ENCODE results near the gene CKAP4.

Gene CKAP4

DNA sequence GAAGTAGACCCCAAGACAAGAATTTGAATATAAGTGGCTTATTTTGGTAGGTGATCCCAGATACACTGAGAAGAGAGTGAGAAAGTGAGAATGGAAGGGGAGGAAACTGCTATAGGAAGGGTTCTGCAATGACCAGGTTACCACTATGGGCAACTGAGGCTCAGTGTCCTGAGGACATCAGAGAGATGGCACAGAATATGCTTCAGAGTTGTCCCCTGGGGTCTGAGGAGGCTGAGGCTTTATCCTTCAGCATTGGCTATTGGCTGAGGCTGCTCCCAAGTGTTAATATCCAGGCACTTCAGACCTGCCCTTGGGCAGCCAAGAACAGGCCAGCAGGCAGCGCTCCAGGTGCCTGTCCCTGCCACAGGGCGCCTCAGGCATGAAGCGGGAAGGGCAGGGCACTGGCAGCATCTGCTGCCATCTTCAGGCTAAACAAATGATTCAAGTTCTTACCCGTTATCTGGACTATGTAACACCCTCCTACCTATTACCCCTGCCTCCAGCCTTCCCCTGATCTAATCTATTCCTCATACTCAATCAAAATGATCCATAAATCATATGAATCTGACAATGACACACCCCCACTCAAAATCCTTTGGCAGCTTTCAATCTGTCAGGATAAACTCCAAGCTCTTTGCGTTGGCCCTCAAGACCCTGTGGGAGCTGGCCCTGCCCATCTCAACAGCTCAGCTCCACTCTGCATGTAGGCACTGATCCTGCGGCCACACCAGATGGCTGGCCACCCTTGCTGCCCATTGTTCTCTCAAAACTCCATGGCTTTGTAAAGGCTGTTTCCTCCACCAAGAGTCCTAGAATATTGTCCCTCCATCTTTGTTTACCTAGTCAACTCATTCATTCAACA is 42.4 kb downstream of the CKAP4 start:
- no peak for DNase-seq
- Histone ChIP-seq H3K36me3 (no peaks in the 10 kb centered on the region), H3K4me1 (no peaks in the 10 kb centered on the region), H3K9me3 (no peaks in the 10 kb centered on the region), H3K4me3 (no peak overlapping the region), H3K27ac (no peak overlapping the region), H3K27me3 (no peaks in the 10 kb centered on the region)
- TF ChIP-seq, protein P1, sequence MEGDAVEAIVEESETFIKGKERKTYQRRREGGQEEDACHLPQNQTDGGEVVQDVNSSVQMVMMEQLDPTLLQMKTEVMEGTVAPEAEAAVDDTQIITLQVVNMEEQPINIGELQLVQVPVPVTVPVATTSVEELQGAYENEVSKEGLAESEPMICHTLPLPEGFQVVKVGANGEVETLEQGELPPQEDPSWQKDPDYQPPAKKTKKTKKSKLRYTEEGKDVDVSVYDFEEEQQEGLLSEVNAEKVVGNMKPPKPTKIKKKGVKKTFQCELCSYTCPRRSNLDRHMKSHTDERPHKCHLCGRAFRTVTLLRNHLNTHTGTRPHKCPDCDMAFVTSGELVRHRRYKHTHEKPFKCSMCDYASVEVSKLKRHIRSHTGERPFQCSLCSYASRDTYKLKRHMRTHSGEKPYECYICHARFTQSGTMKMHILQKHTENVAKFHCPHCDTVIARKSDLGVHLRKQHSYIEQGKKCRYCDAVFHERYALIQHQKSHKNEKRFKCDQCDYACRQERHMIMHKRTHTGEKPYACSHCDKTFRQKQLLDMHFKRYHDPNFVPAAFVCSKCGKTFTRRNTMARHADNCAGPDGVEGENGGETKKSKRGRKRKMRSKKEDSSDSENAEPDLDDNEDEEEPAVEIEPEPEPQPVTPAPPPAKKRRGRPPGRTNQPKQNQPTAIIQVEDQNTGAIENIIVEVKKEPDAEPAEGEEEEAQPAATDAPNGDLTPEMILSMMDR (IDR thresholded peaks at IDR 0.05): no peak
- intact Hi-C loops (cut with DNase I; ENCODE audit: low total_unique reads): no loop called here

DNA sequence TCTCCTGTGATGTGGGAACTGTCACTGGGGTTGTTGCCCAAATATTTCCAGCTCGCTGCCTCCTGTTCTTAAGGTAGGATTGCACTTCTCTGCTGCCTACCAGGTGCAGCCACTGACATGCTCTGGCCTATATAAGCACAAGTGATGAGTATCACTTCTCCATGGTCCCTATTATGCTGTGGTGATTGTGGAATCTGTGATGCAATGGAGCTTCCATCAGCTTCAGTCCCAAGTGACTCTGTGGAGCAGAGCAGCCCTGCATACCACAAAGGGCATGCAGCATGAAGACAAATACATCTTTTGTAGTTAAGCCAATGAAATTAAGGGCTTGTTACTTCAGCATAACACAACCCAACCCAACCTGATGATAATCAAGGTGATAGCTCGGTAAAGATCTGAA is 43.5 kb downstream of the CKAP4 start:
- intact Hi-C loops (cut with DNase I; ENCODE audit: low total_unique reads): no loop called here
- DNase-seq: no peak

DNA sequence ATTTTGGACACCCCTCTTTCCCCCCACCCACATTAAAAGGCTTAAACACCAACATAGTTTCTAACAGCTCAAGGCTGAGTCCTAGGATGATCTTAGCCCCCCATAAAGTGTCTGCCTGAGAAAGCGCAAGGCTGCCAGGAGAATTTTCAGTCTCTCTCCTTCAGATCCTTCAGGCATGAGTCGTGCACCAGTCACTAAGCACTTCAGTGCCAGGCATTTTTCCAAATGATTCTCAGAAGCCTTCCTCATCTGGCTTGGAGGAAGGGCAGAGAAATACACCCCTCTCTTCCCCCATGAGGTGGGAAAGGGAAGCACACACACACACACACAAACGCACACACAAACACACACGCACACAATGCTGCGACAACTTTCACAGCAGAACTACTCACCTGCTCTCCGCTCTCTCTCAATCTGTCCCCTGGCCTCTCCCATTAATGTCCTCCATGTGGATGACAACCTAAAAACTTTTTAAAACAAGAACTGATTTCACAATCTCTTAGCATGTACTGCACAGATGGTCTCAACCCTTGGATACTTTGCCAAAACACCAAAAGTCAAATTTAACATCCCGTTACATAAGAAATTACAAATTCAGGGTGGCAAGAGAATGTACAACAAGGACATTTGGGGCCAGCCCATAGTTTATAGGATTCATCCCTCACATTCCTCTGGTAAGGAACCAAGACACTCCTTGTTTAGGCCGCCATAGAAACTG is 49.8 kb downstream of the CKAP4 start:
- intact Hi-C loops (cut with DNase I; ENCODE audit: low total_unique reads): no loop called here
- TF ChIP-seq, protein P1 (IDR thresholded peaks at IDR 0.05): no peak
- Histone ChIP-seq H3K27ac (no peak overlapping the region), H3K9me3 (no peaks in the 10 kb centered on the region), H3K4me1 (peaks cover 0 to 21% (median 10%) of the 10 kb centered on the region in 4 donors), H3K27me3 (no peaks in the 10 kb centered on the region), H3K4me3 (no peak overlapping the region), H3K36me3 (no peaks in the 10 kb centered on the region)
- no peak for DNase-seq

More for the DNA sequence above, 43.5 kb downstream of the CKAP4 start:
- Histone ChIP-seq H3K27me3 (no peaks in the 10 kb centered on the region), H3K36me3 (no peaks in the 10 kb centered on the region), H3K4me3 (no peak overlapping the region), H3K27ac (no peak overlapping the region), H3K4me1 (no peaks in the 10 kb centered on the region), H3K9me3 (no peaks in the 10 kb centered on the region)
- TF ChIP-seq, protein P1 (IDR thresholded peaks at IDR 0.05): no peak

DNA sequence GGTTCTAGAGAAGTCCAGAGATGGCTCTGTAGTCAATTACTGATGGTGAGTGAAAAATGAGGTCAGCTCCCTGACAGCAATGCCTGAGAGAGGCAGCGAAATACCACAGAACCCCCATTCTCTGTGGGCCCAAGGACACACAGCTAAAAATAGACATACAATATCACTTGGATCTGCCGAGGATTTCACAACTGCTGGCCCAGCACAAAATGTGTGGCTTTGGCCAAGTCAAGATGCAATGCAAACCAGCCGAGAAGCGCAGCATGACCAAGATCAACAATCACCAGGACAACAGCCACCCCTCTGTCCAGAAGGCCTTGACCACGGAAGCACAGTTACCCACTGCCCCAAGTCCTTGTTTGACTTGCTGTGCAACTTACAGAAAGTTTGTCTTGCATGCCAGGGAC is 52.2 kb downstream of the CKAP4 start:
- intact Hi-C loops (cut with DNase I; ENCODE audit: low total_unique reads): no loop called here
- Histone ChIP-seq H3K27me3 (no peaks in the 10 kb centered on the region), H3K9me3 (no peaks in the 10 kb centered on the region), H3K4me1 (peaks cover 0 to 21% (median 10%) of the 10 kb centered on the region in 4 donors), H3K27ac (peak overlapping the region; percentile 42 to 60), H3K36me3 (no peaks in the 10 kb centered on the region), H3K4me3 (no peak overlapping the region)
- peak; percentile 81 to 91 for DNase-seq
- TF ChIP-seq, protein P1 (IDR thresholded peaks at IDR 0.05): no peak

DNA sequence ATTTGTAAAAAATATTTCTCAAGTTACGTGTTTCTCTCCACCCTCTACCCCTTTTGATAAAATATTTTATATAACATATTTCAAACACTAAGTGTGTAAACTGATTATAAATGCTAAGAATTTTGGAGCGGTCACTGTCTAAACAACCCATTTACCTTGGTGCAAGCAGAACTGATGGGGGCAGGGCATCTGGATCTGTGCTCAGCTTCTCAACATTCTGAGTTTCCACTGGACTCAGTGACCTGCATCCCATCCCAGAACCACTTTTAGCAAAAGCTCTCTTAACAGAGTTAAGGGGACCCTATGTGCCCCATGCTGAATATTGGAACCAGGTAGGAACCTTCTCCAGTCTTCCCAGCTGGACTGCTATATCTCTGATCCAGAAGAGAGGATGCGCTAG is 53.5 kb downstream of the CKAP4 start:
- intact Hi-C loops (cut with DNase I; ENCODE audit: low total_unique reads): no loop called here
- H3K4me1 ChIP-seq: peaks cover 0 to 21% (median 10%) of the 10 kb centered on the region in 4 donors

More for the DNA sequence above, 53.5 kb downstream of the CKAP4 start:
- Histone ChIP-seq H3K9me3 (no peaks in the 10 kb centered on the region), H3K4me3 (no peak overlapping the region), H3K27ac (no peak overlapping the region), H3K27me3 (no peaks in the 10 kb centered on the region), H3K36me3 (no peaks in the 10 kb centered on the region)
- DNase-seq: no peak
- TF ChIP-seq, protein P1 (IDR thresholded peaks at IDR 0.05): no peak

Data from tibial artery (tissue), 4 donors.